ENCODE results near the gene RPS4Y1.

DNA sequence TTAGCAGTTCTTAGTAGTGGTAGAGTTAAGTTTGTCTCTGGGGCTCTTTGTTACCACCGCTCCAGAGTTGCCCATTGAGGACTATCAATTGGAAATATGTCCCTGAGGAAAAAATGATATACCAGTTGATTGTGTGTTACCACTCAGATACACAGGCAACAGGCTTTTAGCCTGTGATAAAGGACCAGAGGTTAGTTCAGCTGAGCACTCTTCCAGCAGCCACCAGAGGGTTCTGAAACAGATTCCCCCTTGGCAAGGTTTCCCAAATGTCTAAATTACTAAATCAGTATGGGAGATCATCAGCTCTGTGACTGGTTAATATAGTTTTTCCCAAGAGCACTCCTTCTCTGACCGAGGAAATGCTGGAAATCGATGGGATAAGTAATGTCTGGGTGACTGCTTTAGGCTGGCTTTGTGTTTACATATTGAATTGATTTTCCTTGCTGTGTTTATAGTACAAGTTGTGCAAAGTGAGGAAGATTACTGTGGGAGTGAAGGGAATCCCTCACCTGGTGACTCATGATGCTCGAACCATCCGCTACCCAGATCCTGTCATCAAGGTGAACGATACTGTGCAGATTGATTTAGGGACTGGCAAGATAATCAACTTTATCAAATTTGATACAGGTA is 12.9 kb downstream of the RPS4Y1 start:
- TF ChIP-seq RFX5 (IDR thresholded peaks at IDR 0.05; ENCODE audit: borderline replicate concordance, low read depth, low read length) = no peak
- TF ChIP-seq, protein P1, sequence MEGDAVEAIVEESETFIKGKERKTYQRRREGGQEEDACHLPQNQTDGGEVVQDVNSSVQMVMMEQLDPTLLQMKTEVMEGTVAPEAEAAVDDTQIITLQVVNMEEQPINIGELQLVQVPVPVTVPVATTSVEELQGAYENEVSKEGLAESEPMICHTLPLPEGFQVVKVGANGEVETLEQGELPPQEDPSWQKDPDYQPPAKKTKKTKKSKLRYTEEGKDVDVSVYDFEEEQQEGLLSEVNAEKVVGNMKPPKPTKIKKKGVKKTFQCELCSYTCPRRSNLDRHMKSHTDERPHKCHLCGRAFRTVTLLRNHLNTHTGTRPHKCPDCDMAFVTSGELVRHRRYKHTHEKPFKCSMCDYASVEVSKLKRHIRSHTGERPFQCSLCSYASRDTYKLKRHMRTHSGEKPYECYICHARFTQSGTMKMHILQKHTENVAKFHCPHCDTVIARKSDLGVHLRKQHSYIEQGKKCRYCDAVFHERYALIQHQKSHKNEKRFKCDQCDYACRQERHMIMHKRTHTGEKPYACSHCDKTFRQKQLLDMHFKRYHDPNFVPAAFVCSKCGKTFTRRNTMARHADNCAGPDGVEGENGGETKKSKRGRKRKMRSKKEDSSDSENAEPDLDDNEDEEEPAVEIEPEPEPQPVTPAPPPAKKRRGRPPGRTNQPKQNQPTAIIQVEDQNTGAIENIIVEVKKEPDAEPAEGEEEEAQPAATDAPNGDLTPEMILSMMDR (IDR thresholded peaks at IDR 0.05; ENCODE audit: control extremely low read depth in 1 of 3, insufficient read depth in 1 of 3, low read depth in 1 of 3, low read length in 3 of 3) = no peak
- TF ChIP-seq EP300 (IDR thresholded peaks at IDR 0.05; ENCODE audit: borderline replicate concordance in 1 of 2, low read depth in 2 of 2, low read length in 2 of 2) = no peak
- TF ChIP-seq EGR1 (IDR thresholded peaks at IDR 0.05; ENCODE audit: borderline replicate concordance, low read depth, low read length) = no peak
- no peak for TF ChIP-seq RAD21 (IDR thresholded peaks at IDR 0.05 in 1 of 2, conservative IDR thresholded peaks at IDR 0.05 in 1 of 2; ENCODE audit: low read depth in 2 of 2, low read length in 2 of 2)
- TF ChIP-seq POLR2AphosphoS5 (IDR thresholded peaks at IDR 0.05; ENCODE audit: low read depth, low read length) = no peak
- no peak for TF ChIP-seq NRF1 (IDR thresholded peaks at IDR 0.05; ENCODE audit: low read depth, low read length)
- TF ChIP-seq ASH2L (IDR thresholded peaks at IDR 0.05; ENCODE audit: low read length) = no peak
- TF ChIP-seq POLR2A (IDR thresholded peaks at IDR 0.05; ENCODE audit: control extremely low read depth in 1 of 2, low read depth in 2 of 2, low read length in 2 of 2) = no peak

Measured in H1 (cell line).